GM19238 (cell line): ENCODE measurements around the gene GNB1.
"Not testable (repeated sequence)": the region's sequence is repeated elsewhere in the genome, so short reads cannot be mapped to it uniquely, and the experiment has no call there.

Source experiments
- DNase-seq: peaks from one replicate; pipeline ENCODE4 v3.0.0; 2011; ENCODE audit warnings: low spot score; ENCODE audit not compliant: insufficient read length

The GNB1 gene

GRCh38 chr1:1763657-1764621, 126.9 kb downstream of the GNB1 start:
- no peak for DNase-seq

- DNase-seq, result no peak
These were observed 129.1 kb downstream of the GNB1 start for GRCh38 chr1:1761504-1762376.

- DNase-seq, result no peak
These were observed 130.2 kb downstream of the GNB1 start for GRCh38 chr1:1760715-1761114.

GRCh38 chr1:1760345-1760650, 130.6 kb downstream of the GNB1 start:
- no peak for DNase-seq

- DNase-seq, result no peak
These were observed 131.2 kb downstream of the GNB1 start for GRCh38 chr1:1759456-1760344.

- no peak for DNase-seq
These were observed 132.0 kb downstream of the GNB1 start for GRCh38 chr1:1758692-1759455.

GRCh38 chr1:1758059-1758621, 132.7 kb downstream of the GNB1 start:
- no peak for DNase-seq

- DNase-seq, result no peak
These were observed 133.3 kb downstream of the GNB1 start for GRCh38 chr1:1757422-1758058.

- no peak for DNase-seq
These were observed 134.0 kb downstream of the GNB1 start for GRCh38 chr1:1756661-1757421.

GRCh38 chr1:1755852-1756251, 135.0 kb downstream of the GNB1 start:
- no peak for DNase-seq

GRCh38 chr1:1755426-1755825, 135.5 kb downstream of the GNB1 start:
- DNase-seq, result no peak

- no peak for DNase-seq
These were observed 136.7 kb downstream of the GNB1 start for GRCh38 chr1:1754051-1754815.

GRCh38 chr1:1753607-1754005, 137.3 kb downstream of the GNB1 start:
- no peak for DNase-seq

GRCh38 chr1:1752636-1753606, 138.0 kb downstream of the GNB1 start:
- no peak for DNase-seq

GRCh38 chr1:1752190-1752589, 138.7 kb downstream of the GNB1 start:
- no peak for DNase-seq

GRCh38 chr1:1749941-1750340, 140.9 kb downstream of the GNB1 start:
- not testable (repeated sequence) for DNase-seq

- DNase-seq, result no peak
These were observed 142.1 kb downstream of the GNB1 start for GRCh38 chr1:1748686-1749321.
